Mesendoderm (in vitro differentiated cells): ENCODE results near the gene SUPT20H.

ENCODE experiments used
- DNase-seq: peaks from one replicate; pipeline ENCODE4 v3.0.0; 2013
- H2AK5ac ChIP-seq: 2 replicates; pipeline ENCODE4 v1.6.1; 2013; ENCODE audit warnings: low read length, inconsistent platforms
- H2BK120ac ChIP-seq: 2 replicates; pipeline ENCODE4 v1.6.1; 2013; ENCODE audit warnings: low read depth, mild to moderate bottlenecking, low read length, moderate library complexity, mixed read lengths
- H2BK15ac ChIP-seq: replicated peaks from 2 replicates; pipeline ENCODE4 v1.6.1; 2013; ENCODE audit warnings: low read depth, mild to moderate bottlenecking, moderate library complexity
- H2BK5ac ChIP-seq: 2 replicates; pipeline ENCODE4 v1.6.1; 2013; ENCODE audit warnings: low read length, inconsistent platforms
- H3K18ac ChIP-seq: 2 replicates; pipeline ENCODE4 v1.6.1; 2013; ENCODE audit warnings: mild to moderate bottlenecking, low read length, mixed read lengths
- H3K23ac ChIP-seq: one replicate; pipeline ENCODE4 v1.6.1; 2013; ENCODE audit warnings: low read length
- H3K27ac ChIP-seq: 2 replicates; pipeline ENCODE4 v1.5.1; 2013; ENCODE audit warnings: low read depth, mild to moderate bottlenecking, inconsistent platforms, low read length, moderate library complexity
- H3K27me3 ChIP-seq: 2 replicates; pipeline ENCODE4 v1.6.1; 2013; ENCODE audit warnings: low read length, control low read depth, mild to moderate bottlenecking, inconsistent platforms; ENCODE audit not compliant: insufficient read depth, poor library complexity
- H3K36me3 ChIP-seq: 2 replicates; pipeline ENCODE4 v1.6.1; 2013; ENCODE audit warnings: low read length, inconsistent platforms; ENCODE audit not compliant: control insufficient read depth, insufficient read depth
- H3K4ac ChIP-seq: one replicate; pipeline ENCODE4 v1.6.1; 2013; ENCODE audit warnings: low read depth, mild to moderate bottlenecking, low read length, moderate library complexity
- H3K4me1 ChIP-seq: 2 replicates; pipeline ENCODE4 v1.6.1; 2013; ENCODE audit warnings: low read depth, low read length, inconsistent platforms; ENCODE audit not compliant: control insufficient read depth
- H3K4me2 ChIP-seq: 2 replicates; pipeline ENCODE4 v1.6.1; 2013; ENCODE audit warnings: low read length
- H3K4me3 ChIP-seq: 2 replicates; pipeline ENCODE4 v1.5.1; 2013; ENCODE audit warnings: mild to moderate bottlenecking, low read length
- H3K56ac ChIP-seq: one replicate; pipeline ENCODE4 v1.6.1; 2013; ENCODE audit warnings: low read length
- H3K79me1 ChIP-seq: 2 replicates; pipeline ENCODE4 v1.6.1; 2013; ENCODE audit warnings: low read length, inconsistent platforms
- H3K79me2 ChIP-seq: 2 replicates; pipeline ENCODE4 v1.6.1; 2013; ENCODE audit warnings: mild to moderate bottlenecking, low read length; ENCODE audit not compliant: control insufficient read depth, insufficient read depth
- H3K9ac ChIP-seq: 2 replicates; pipeline ENCODE4 v1.6.1; 2013; ENCODE audit warnings: low read length, inconsistent platforms
- H4K5ac ChIP-seq: one replicate; pipeline ENCODE4 v1.6.1; 2013; ENCODE audit warnings: low read length
- H4K8ac ChIP-seq: one replicate; pipeline ENCODE4 v1.6.1; 2013; ENCODE audit warnings: low read depth, mild to moderate bottlenecking, control low read depth, low read length, moderate library complexity
- WGBS: extraction: QIAGEN DNeasy Blood & Tissue Kit; methylation state at CpG from one replicate; pipeline ENCODE4 v1.1.7; 2013; ENCODE audit warnings: low lambda C conversion rate, missing lambda C conversion rate; ENCODE audit not compliant: insufficient coverage; ENCODE audit errors: extremely low coverage; 5-methylcytosine and 5-hydroxymethylcytosine counted together

The SUPT20H gene

GRCh38 chr13:37014609-37015008 is 44.9 kb downstream of the SUPT20H start:
- H3K4me1 ChIP-seq, result no peaks in the 10 kb centered on the region
- H4K5ac ChIP-seq, result no peak overlapping the region
- H3K4me3 ChIP-seq, result no peak overlapping the region
- H3K18ac ChIP-seq, result no peak overlapping the region
- no peak overlapping the region for H3K9ac ChIP-seq
- H2AK5ac ChIP-seq, result no peak overlapping the region
- peaks cover 2% of the 10 kb centered on the region for H3K36me3 ChIP-seq
- H3K79me2 ChIP-seq, result no peaks in the 10 kb centered on the region
- H3K27ac ChIP-seq, result no peak overlapping the region
- H3K23ac ChIP-seq, result no peak overlapping the region
- H2BK120ac ChIP-seq, result no peak overlapping the region
- no peaks in the 10 kb centered on the region for H3K79me1 ChIP-seq
- H3K4ac ChIP-seq, result no peak overlapping the region
- no CpG with 5 or more reads among the region's 1 CpG for WGBS
- no peak for DNase-seq
- H2BK5ac ChIP-seq, result no peak overlapping the region
- H3K27me3 ChIP-seq, result no peaks in the 10 kb centered on the region
- H2BK15ac ChIP-seq, result no peak overlapping the region
- no peak overlapping the region for H4K8ac ChIP-seq
- H3K4me2 ChIP-seq, result no peak overlapping the region
- H3K56ac ChIP-seq, result no peak overlapping the region

- no CpG with 5 or more reads among the region's 2 CpGs for WGBS
- Histone ChIP-seq H2AK5ac (no peak overlapping the region), H4K8ac (no peak overlapping the region), H2BK5ac (no peak overlapping the region), H3K79me2 (no peaks in the 10 kb centered on the region), H3K36me3 (peaks cover 3% of the 10 kb centered on the region), H3K23ac (no peak overlapping the region), H3K4me1 (no peaks in the 10 kb centered on the region), H3K4ac (no peak overlapping the region), H3K9ac (no peak overlapping the region), H4K5ac (no peak overlapping the region), H3K4me2 (no peak overlapping the region), H3K56ac (no peak overlapping the region), H2BK120ac (no peak overlapping the region), H3K27ac (no peak overlapping the region), H3K79me1 (no peaks in the 10 kb centered on the region), H3K27me3 (no peaks in the 10 kb centered on the region), H3K18ac (no peak overlapping the region), H2BK15ac (no peak overlapping the region), H3K4me3 (no peak overlapping the region)
- no peak for DNase-seq
These were observed 47.7 kb downstream of the SUPT20H start for GRCh38 chr13:37011788-37012187.

GRCh38 chr13:37011002-37011401 is 48.5 kb downstream of the SUPT20H start:
- Histone ChIP-seq H3K27me3 (no peaks in the 10 kb centered on the region), H3K79me2 (no peaks in the 10 kb centered on the region), H3K4me1 (no peaks in the 10 kb centered on the region), H2AK5ac (no peak overlapping the region), H3K4me2 (no peak overlapping the region), H2BK5ac (no peak overlapping the region), H3K23ac (no peak overlapping the region), H3K9ac (no peak overlapping the region), H3K18ac (no peak overlapping the region), H3K56ac (no peak overlapping the region), H3K79me1 (no peaks in the 10 kb centered on the region), H3K36me3 (peaks cover 3% of the 10 kb centered on the region), H4K8ac (no peak overlapping the region), H4K5ac (no peak overlapping the region), H3K4ac (no peak overlapping the region), H2BK15ac (no peak overlapping the region), H2BK120ac (no peak overlapping the region), H3K27ac (no peak overlapping the region), H3K4me3 (no peak overlapping the region)
- no CpG with 5 or more reads among the region's 1 CpG for WGBS
- no peak for DNase-seq

GRCh38 chr13:37010424-37010823 is 49.1 kb downstream of the SUPT20H start:
- peaks cover 3% of the 10 kb centered on the region for H3K36me3 ChIP-seq
- no peak overlapping the region for H2BK15ac ChIP-seq
- no peak overlapping the region for H4K5ac ChIP-seq
- H3K56ac ChIP-seq, result no peak overlapping the region
- H3K4me3 ChIP-seq, result no peak overlapping the region
- no CpG with 5 or more reads among the region's 1 CpG for WGBS
- no peak overlapping the region for H2BK120ac ChIP-seq
- no peak overlapping the region for H3K9ac ChIP-seq
- H2BK5ac ChIP-seq, result no peak overlapping the region
- H3K79me2 ChIP-seq, result no peaks in the 10 kb centered on the region
- no peaks in the 10 kb centered on the region for H3K27me3 ChIP-seq
- H3K27ac ChIP-seq, result no peak overlapping the region
- H3K4ac ChIP-seq, result no peak overlapping the region
- DNase-seq, result no peak
- H3K4me2 ChIP-seq, result no peak overlapping the region
- H3K4me1 ChIP-seq, result no peaks in the 10 kb centered on the region
- no peak overlapping the region for H3K18ac ChIP-seq
- H4K8ac ChIP-seq, result no peak overlapping the region
- no peak overlapping the region for H3K23ac ChIP-seq
- no peak overlapping the region for H2AK5ac ChIP-seq
- no peaks in the 10 kb centered on the region for H3K79me1 ChIP-seq

- no peak overlapping the region for H3K4ac ChIP-seq
- no peak overlapping the region for H2BK120ac ChIP-seq
- H3K27ac ChIP-seq, result peak overlapping the region; percentile 12
- no peak overlapping the region for H2BK15ac ChIP-seq
- DNase-seq, result no peak
- H3K9ac ChIP-seq, result no peak overlapping the region
- no peak overlapping the region for H3K56ac ChIP-seq
- H3K36me3 ChIP-seq, result peaks cover 3% of the 10 kb centered on the region
- no peak overlapping the region for H2AK5ac ChIP-seq
- no peak overlapping the region for H3K18ac ChIP-seq
- H3K79me1 ChIP-seq, result no peaks in the 10 kb centered on the region
- H4K5ac ChIP-seq, result no peak overlapping the region
- no peaks in the 10 kb centered on the region for H3K79me2 ChIP-seq
- WGBS, result no CpG with 5 or more reads among the region's 5 CpGs
- no peak overlapping the region for H3K4me3 ChIP-seq
- H3K4me1 ChIP-seq, result no peaks in the 10 kb centered on the region
- no peak overlapping the region for H3K4me2 ChIP-seq
- H3K23ac ChIP-seq, result no peak overlapping the region
- H2BK5ac ChIP-seq, result no peak overlapping the region
- no peaks in the 10 kb centered on the region for H3K27me3 ChIP-seq
- no peak overlapping the region for H4K8ac ChIP-seq
These were observed 49.8 kb downstream of the SUPT20H start for GRCh38 chr13:37009692-37010091.

- no peak overlapping the region for H3K4ac ChIP-seq
- H3K4me1 ChIP-seq, result no peaks in the 10 kb centered on the region
- no peaks in the 10 kb centered on the region for H3K27me3 ChIP-seq
- H3K4me3 ChIP-seq, result no peak overlapping the region
- no peak overlapping the region for H2BK15ac ChIP-seq
- H4K5ac ChIP-seq, result no peak overlapping the region
- H3K56ac ChIP-seq, result no peak overlapping the region
- no peak overlapping the region for H2AK5ac ChIP-seq
- H3K27ac ChIP-seq, result no peak overlapping the region
- DNase-seq, result peak; percentile 3
- no peak overlapping the region for H3K4me2 ChIP-seq
- no CpG with 5 or more reads among the region's 3 CpGs for WGBS
- H2BK120ac ChIP-seq, result no peak overlapping the region
- peak overlapping the region; percentile 98 for H3K9ac ChIP-seq
- H3K36me3 ChIP-seq, result no peaks in the 10 kb centered on the region
- no peak overlapping the region for H4K8ac ChIP-seq
- H2BK5ac ChIP-seq, result no peak overlapping the region
- peaks cover 19% of the 10 kb centered on the region for H3K79me2 ChIP-seq
- H3K79me1 ChIP-seq, result peaks cover 5% of the 10 kb centered on the region
- no peak overlapping the region for H3K23ac ChIP-seq
- H3K18ac ChIP-seq, result no peak overlapping the region
These were observed 57.6 kb downstream of the SUPT20H start for GRCh38 chr13:37001921-37002250.
